ENCODE data around the gene ZNF438. TPM values are rescaled to one million over a fixed set of nuclear protein-coding genes. Genes with fewer than 3 reads are reported as not detected.

ZNF438 gene
- total and polyA plus RNA-seq, 11 donors: 9.0 to 14.7 (median 13.2) TPM

DNA sequence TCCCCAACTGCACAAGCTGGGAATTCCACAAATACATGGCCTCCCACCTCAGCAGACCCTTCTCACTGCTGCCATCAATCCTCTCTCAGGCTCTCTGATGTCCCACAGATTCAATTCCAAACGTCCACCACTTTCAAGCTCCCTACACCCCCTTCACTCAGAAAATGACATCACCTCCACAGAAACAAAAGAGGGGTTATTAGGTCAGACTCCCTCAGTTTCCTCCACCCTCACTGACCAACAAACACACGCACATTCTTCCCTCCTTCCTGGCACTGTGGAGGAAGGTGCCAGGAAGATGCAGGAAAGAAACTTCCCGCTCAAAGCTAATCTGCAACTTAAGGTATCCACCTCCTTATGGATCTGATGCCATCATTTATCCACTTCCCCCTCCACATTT is 18.3 kb downstream of the ZNF438 start:
- no peak for DNase-seq
- Histone ChIP-seq H3K4me3 (no peak overlapping the region), H3K36me3 (no peaks in the 10 kb centered on the region), H3K4me1 (peaks cover 0 to 42% (median 23%) of the 10 kb centered on the region in 12 donors), H3K9me3 (no peaks in the 10 kb centered on the region), H3K27me3 (no peaks in the 10 kb centered on the region), H3K27ac (no peak overlapping the region)
- WGBS, 4 donors: 71 to 82% (median 75%) methylated on average over 3 of the region's 3 CpGs
- TF ChIP-seq, protein P1, sequence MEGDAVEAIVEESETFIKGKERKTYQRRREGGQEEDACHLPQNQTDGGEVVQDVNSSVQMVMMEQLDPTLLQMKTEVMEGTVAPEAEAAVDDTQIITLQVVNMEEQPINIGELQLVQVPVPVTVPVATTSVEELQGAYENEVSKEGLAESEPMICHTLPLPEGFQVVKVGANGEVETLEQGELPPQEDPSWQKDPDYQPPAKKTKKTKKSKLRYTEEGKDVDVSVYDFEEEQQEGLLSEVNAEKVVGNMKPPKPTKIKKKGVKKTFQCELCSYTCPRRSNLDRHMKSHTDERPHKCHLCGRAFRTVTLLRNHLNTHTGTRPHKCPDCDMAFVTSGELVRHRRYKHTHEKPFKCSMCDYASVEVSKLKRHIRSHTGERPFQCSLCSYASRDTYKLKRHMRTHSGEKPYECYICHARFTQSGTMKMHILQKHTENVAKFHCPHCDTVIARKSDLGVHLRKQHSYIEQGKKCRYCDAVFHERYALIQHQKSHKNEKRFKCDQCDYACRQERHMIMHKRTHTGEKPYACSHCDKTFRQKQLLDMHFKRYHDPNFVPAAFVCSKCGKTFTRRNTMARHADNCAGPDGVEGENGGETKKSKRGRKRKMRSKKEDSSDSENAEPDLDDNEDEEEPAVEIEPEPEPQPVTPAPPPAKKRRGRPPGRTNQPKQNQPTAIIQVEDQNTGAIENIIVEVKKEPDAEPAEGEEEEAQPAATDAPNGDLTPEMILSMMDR (IDR thresholded peaks at IDR 0.05): no peak
- no peak for TF ChIP-seq POLR2A (IDR thresholded peaks at IDR 0.05)
- intact Hi-C loops (cut with DNase I): no loop called here
- ATAC-seq: no peak

GRCh38 chr10:31011665-31012022 is 20.0 kb downstream of the ZNF438 start:
- TF ChIP-seq, protein P1 (IDR thresholded peaks at IDR 0.05): no peak
- TF ChIP-seq POLR2A (IDR thresholded peaks at IDR 0.05): no peak
- Histone ChIP-seq H3K36me3 (no peaks in the 10 kb centered on the region), H3K27ac (peak overlapping the region in 11 of 12 donors; percentile 12 to 75 (median 61)), H3K9me3 (no peaks in the 10 kb centered on the region), H3K4me3 (no peak overlapping the region), H3K4me1 (peaks cover 0 to 44% (median 21%) of the 10 kb centered on the region in 12 donors), H3K27me3 (no peaks in the 10 kb centered on the region)
- WGBS, 4 donors: 59 to 70% (median 64%) methylated on average over 3 of the region's 3 CpGs
- intact Hi-C loops (cut with DNase I): no loop called here
- DNase-seq (no peak), ATAC-seq (peak in 3 of 4 donors; percentile 13 to 23 (median 17))

- intact Hi-C loops (cut with DNase I): no loop called here
- WGBS, 4 donors: 34 to 47% (median 45%) methylated on average over 8 of the region's 8 CpGs
- H3K4me1 ChIP-seq: peaks cover 0 to 48% (median 21%) of the 10 kb centered on the region in 12 donors
- no peaks in the 10 kb centered on the region for H3K36me3 ChIP-seq
- peak overlapping the region in 11 of 12 donors; percentile 12 to 83 (median 61) for H3K27ac ChIP-seq
- TF ChIP-seq, protein P1 (IDR thresholded peaks at IDR 0.05): no peak
- TF ChIP-seq POLR2A (IDR thresholded peaks at IDR 0.05): no peak
- no peaks in the 10 kb centered on the region for H3K9me3 ChIP-seq
- peak in 3 of 4 donors; percentile 71 to 83 (median 77) for ATAC-seq
- no peak overlapping the region for H3K4me3 ChIP-seq
- no peak for DNase-seq
- no peaks in the 10 kb centered on the region for H3K27me3 ChIP-seq
These were observed 20.5 kb downstream of the ZNF438 start for GRCh38 chr10:31011017-31011664.

GRCh38 chr10:31010062-31010461 is 21.6 kb downstream of the ZNF438 start:
- Histone ChIP-seq H3K27ac (peak overlapping the region in 1 of 12 donors; percentile 83), H3K27me3 (no peaks in the 10 kb centered on the region), H3K9me3 (no peaks in the 10 kb centered on the region), H3K4me3 (no peak overlapping the region), H3K36me3 (no peaks in the 10 kb centered on the region), H3K4me1 (peaks cover 0 to 53% (median 22%) of the 10 kb centered on the region in 12 donors)
- WGBS, 4 donors: 98 to 100% (median 99%) methylated on average over 2 of the region's 2 CpGs
- DNase-seq (no peak), ATAC-seq (no peak)
- intact Hi-C loops (cut with DNase I): no loop called here
- TF ChIP-seq, protein P1 (IDR thresholded peaks at IDR 0.05): no peak
- TF ChIP-seq POLR2A (IDR thresholded peaks at IDR 0.05): no peak
